Endothelial cell of umbilical vein (primary cell): Measurements from ENCODE around the gene MAJIN. TPM values are rescaled to one million over a fixed set of nuclear protein-coding genes. Genes with fewer than 3 reads are reported as not detected.

Experiments used
- BruUV-seq: library from RNA; stranded (reverse); fragments of 400-500 nt; replicated peaks from 2 replicates; lab custom pipeline; 2021; lab: Mats Ljungman, UMichigan
- CTCF ChIA-PET: fragments of 300-600, 350-600 bp; sonication (Branson Sonifier 250); formaldehyde crosslinking; loops from one replicate; lab custom pipeline; 2021; ENCODE audit warnings: antibody characterized with exemption, inconsistent platforms; lab: Charles Lee
- POLR2A ChIA-PET: fragments of 300-600, 350-600 bp; sonication (Branson Sonifier 250); formaldehyde crosslinking; loops from one replicate; lab custom pipeline; 2021; ENCODE audit warnings: antibody characterized with exemption, inconsistent platforms; lab: Charles Lee
- DNase-seq: peaks from one replicate; pipeline ENCODE4 v3.0.0-alpha.2; 2011; ENCODE audit warnings: low read depth, low spot score
- FAIRE-seq: peaks from 2 replicates; lab custom pipeline; 2011; peaks lifted over from hg19 to GRCh38; lab: Jason Lieb, UNC
- H2AFZ ChIP-seq: 2 replicates; pipeline ENCODE4 v1.6.0; 2012; ENCODE audit warnings: low read depth, low read length, control low read depth, inconsistent platforms
- H3K27ac ChIP-seq: 2 replicates; pipeline ENCODE4 v1.5.1; 2011; ENCODE audit warnings: low read depth, mild to moderate bottlenecking, control low read depth, low read length, moderate library complexity; ENCODE audit not compliant: insufficient read depth
- H3K27me3 ChIP-seq, 2 experiments: 2 replicates each; pipeline versions ENCODE4 v1.6.0 to v1.6.1; 2011; ENCODE audit warnings: low read length in 2 of 2, mixed read lengths in 1 of 2; ENCODE audit not compliant: control insufficient read depth in 2 of 2, insufficient read depth in 2 of 2
- H3K36me3 ChIP-seq, 2 experiments: 2 replicates in 1 of 2; 3 replicates in 1 of 2; pipeline ENCODE4 v1.5.1; 2011; ENCODE audit warnings: low read length in 2 of 2, mild to moderate bottlenecking in 1 of 2, moderate library complexity in 1 of 2; ENCODE audit not compliant: control insufficient read depth in 2 of 2, insufficient read depth in 2 of 2; ENCODE audit errors: extremely low read depth in 1 of 2
- H3K4me1 ChIP-seq: 3 replicates; pipeline ENCODE4 v1.5.1; 2011; ENCODE audit warnings: mild to moderate bottlenecking, low read length; ENCODE audit not compliant: control insufficient read depth, insufficient read depth; ENCODE audit errors: extremely low read depth
- H3K4me2 ChIP-seq: 2 replicates; pipeline ENCODE4 v1.6.1; 2011; ENCODE audit warnings: low read length, control low read depth, mixed read lengths; ENCODE audit not compliant: insufficient read depth
- H3K4me3 ChIP-seq, 3 experiments: fragments of 200-600 bp in 1 of 3; sonication (generic), shearing (Covaris generic) in 1 of 3; replicated peaks in 1 of 3; 2 replicates each; pipeline ENCODE4 v1.5.1; 2011 to 2016; ENCODE audit warnings: control low read depth in 3 of 3, low read length in 3 of 3, mild to moderate bottlenecking in 2 of 3, inconsistent platforms in 1 of 3, low read depth in 1 of 3, moderate library complexity in 1 of 3; ENCODE audit not compliant: insufficient read depth in 1 of 3
- H3K79me2 ChIP-seq: 2 replicates; pipeline ENCODE4 v1.6.0; 2012; ENCODE audit warnings: low read length, inconsistent platforms; ENCODE audit not compliant: control insufficient read depth, insufficient read depth
- H3K9ac ChIP-seq: replicated peaks from 2 replicates; pipeline ENCODE3; 2011; ENCODE audit warnings: low read length, control low read depth; ENCODE audit not compliant: insufficient read depth; ENCODE audit errors: extremely low read depth
- H3K9me1 ChIP-seq: replicated peaks from 3 replicates; pipeline ENCODE4 v1.6.0; 2011; ENCODE audit warnings: mild to moderate bottlenecking, low read length; ENCODE audit not compliant: control insufficient read depth, insufficient read depth; ENCODE audit errors: extremely low read depth
- H3K9me3 ChIP-seq: replicated peaks from 2 replicates; pipeline ENCODE4 v1.5.1; 2012; ENCODE audit warnings: low read length, inconsistent platforms; ENCODE audit not compliant: control insufficient read depth, insufficient read depth
- H4K20me1 ChIP-seq: replicated peaks from 2 replicates; pipeline ENCODE3; 2011; ENCODE audit warnings: mild to moderate bottlenecking, low read length; ENCODE audit not compliant: control insufficient read depth, insufficient read depth; ENCODE audit errors: extremely low read depth
- EZH2 ChIP-seq: IDR thresholded peaks from 2 replicates; pipeline ENCODE4 v1.6.1; 2012; ENCODE audit warnings: borderline replicate concordance, low read depth, mild to moderate bottlenecking, moderate library complexity, low read length, inconsistent platforms; ENCODE audit not compliant: severe bottlenecking
- FOS ChIP-seq: IDR thresholded peaks from 2 replicates; pipeline ENCODE4 v1.6.1; 2011; ENCODE audit warnings: mild to moderate bottlenecking, low read length, moderate library complexity, borderline replicate concordance; ENCODE audit not compliant: insufficient read depth
- GATA2 ChIP-seq: IDR thresholded peaks from 2 replicates; pipeline ENCODE4 v1.7.0; 2011; ENCODE audit warnings: low read depth, mild to moderate bottlenecking, moderate library complexity, mixed read lengths, low read length; ENCODE audit not compliant: insufficient read length, insufficient read depth
- MYC ChIP-seq: IDR thresholded peaks from one replicate; pipeline ENCODE4 v1.6.1; 2011; ENCODE audit warnings: mild to moderate bottlenecking, low read depth, low read length
- POLR2AphosphoS5 ChIP-seq: IDR thresholded peaks from 2 replicates; pipeline ENCODE4 v1.6.1; 2012; ENCODE audit warnings: low read depth, mild to moderate bottlenecking, control low read depth, low read length, moderate library complexity; ENCODE audit not compliant: insufficient read depth
- dilution Hi-C: fragments of 300-500 bp; cut with MboI; formaldehyde crosslinking; loops from one replicate; pipeline ENCODE4 v1.15.0; 2019; ENCODE audit warnings: low sequenced_read_pairs; ENCODE audit not compliant: extremely low pct_ligation_motif_present
- intact Hi-C: fragments of 100-400 bp; cut with micrococcal nuclease; formaldehyde crosslinking; loops from one replicate; pipeline ENCODE4 v1.10.0; 2022
- polyA plus RNA-seq, 4 experiments: library from polyadenylated mRNA; depleted of rRNA in 3 of 4; stranded (reverse) in 3 of 4; unstranded in 1 of 4; fragments of >200 nt; gene quantifications; 2 replicates each; pipeline versions ENCODE4 v1.2.1 to v1.2.3, GENCODE V29; 2011 to 2012; ENCODE audit warnings: missing spikeins in 1 of 4
- total RNA-seq: library from RNA; stranded (reverse); gene quantifications from 2 replicates; pipeline ENCODE4 v1.2.3, GENCODE V29; 2021
- TF ChIP-seq, protein P1 (sequence below), 2 donors: IDR thresholded peaks; 1 replicate in 1 of 2; 2 replicates in 1 of 2; pipeline ENCODE4 v1.5.1; 2011; ENCODE audit warnings: low read length in 2 of 2, mild to moderate bottlenecking in 2 of 2, moderate library complexity in 2 of 2, control low read depth in 1 of 2, inconsistent platforms in 1 of 2, low read depth in 1 of 2; ENCODE audit not compliant: insufficient read depth in 1 of 2; ENCODE audit errors: extremely low read depth in 1 of 2

Gene MAJIN
- total and polyA plus RNA-seq, 2 donors (not counting 3 experiments of a cell fraction or from before 2014, with no cell fraction given): 0.07 TPM; not detected in 1

DNA sequence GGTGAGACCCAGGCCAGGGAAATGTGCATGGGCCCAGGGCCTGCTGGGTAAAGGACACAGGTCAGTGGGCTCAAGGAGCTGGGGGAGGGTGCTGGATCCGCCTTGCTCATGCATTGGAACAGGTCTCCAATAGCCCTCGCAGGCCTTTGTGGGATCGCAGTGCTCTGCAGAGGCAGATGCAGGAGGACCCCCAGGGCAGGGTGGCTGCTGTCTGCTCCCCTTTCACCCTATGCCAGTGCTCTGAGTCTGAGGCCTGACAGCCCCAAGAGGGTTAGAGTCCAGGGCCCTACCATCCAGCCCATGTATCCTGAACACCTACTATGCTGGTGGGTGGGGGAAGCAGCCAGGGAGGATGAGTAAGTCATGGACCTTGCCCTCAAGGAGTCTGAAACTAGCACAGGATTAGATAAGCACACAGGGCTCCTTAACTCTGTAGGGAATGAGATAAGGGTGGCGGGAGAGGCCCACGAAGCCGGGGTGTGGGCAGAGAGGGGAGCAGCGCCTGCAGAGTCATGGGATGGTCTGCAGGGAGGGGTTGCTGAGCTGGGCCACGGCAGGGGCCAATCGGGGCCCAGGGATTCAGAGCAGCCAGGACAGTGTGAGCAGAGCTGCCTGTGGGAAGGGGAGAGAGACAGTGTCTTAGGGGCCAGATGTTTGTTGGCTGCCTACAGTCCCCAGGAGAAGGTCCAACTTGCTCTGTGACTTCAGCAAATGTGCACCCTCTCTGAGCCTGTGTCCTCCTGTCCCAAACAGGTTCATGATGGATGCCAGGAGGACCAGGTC, 83.0 kb downstream of the MAJIN start:
- no peak overlapping the region for H3K4me3 ChIP-seq
- POLR2A ChIA-PET: no interaction called here
- no peaks in the 10 kb centered on the region for H3K9me3 ChIP-seq
- no peaks in the 10 kb centered on the region for H4K20me1 ChIP-seq
- no peaks in the 10 kb centered on the region for H3K27me3 ChIP-seq
- H3K4me1 ChIP-seq: peaks cover 12% of the 10 kb centered on the region
- H3K36me3 ChIP-seq: no peaks in the 10 kb centered on the region
- H3K79me2 ChIP-seq: no peaks in the 10 kb centered on the region
- H3K4me2 ChIP-seq: no peak overlapping the region
- no peak overlapping the region for H2AFZ ChIP-seq
- dilution Hi-C loops (no loop called here), intact Hi-C loops (loop anchor here (1.0 kb wide), 2 partner anchors 11 to 42 kb away; partner anchors contain the start of gene EHD1)
- no peak overlapping the region for H3K9ac ChIP-seq
- no peak overlapping the region for H3K27ac ChIP-seq
- H3K9me1 ChIP-seq: no peaks in the 10 kb centered on the region
- FAIRE-seq: no peak
- BruUV-seq: no TSS peak
- TF ChIP-seq MYC (no peak), POLR2AphosphoS5 (no peak), EZH2 (no peak), GATA2 (no peak), FOS (no peak)
- TF ChIP-seq, protein P1, sequence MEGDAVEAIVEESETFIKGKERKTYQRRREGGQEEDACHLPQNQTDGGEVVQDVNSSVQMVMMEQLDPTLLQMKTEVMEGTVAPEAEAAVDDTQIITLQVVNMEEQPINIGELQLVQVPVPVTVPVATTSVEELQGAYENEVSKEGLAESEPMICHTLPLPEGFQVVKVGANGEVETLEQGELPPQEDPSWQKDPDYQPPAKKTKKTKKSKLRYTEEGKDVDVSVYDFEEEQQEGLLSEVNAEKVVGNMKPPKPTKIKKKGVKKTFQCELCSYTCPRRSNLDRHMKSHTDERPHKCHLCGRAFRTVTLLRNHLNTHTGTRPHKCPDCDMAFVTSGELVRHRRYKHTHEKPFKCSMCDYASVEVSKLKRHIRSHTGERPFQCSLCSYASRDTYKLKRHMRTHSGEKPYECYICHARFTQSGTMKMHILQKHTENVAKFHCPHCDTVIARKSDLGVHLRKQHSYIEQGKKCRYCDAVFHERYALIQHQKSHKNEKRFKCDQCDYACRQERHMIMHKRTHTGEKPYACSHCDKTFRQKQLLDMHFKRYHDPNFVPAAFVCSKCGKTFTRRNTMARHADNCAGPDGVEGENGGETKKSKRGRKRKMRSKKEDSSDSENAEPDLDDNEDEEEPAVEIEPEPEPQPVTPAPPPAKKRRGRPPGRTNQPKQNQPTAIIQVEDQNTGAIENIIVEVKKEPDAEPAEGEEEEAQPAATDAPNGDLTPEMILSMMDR (IDR thresholded peaks at IDR 0.05; ENCODE audit: extremely low read depth in 1 of 2, insufficient read depth in 1 of 2, low read depth in 1 of 2, low read length in 2 of 2): no peak
- DNase-seq: no peak
- CTCF ChIA-PET: interaction anchor here (0.9 to 9.4 kb wide), 2 partner anchors 18 to 41 kb away, joined by 5 to 168 read pairs; partner anchors contain the start of gene CDC42BPG
